CD4-positive, alpha-beta T cell treated with Interleukin-1 beta for 1 hour (primary cell): ENCODE results near the gene GIPC3.

Experiments
- DNase-seq, 2 donors: peaks; one replicate each; pipeline ENCODE4 v3.0.0-alpha.2; 2020 to 2022

The GIPC3 gene, protein sequence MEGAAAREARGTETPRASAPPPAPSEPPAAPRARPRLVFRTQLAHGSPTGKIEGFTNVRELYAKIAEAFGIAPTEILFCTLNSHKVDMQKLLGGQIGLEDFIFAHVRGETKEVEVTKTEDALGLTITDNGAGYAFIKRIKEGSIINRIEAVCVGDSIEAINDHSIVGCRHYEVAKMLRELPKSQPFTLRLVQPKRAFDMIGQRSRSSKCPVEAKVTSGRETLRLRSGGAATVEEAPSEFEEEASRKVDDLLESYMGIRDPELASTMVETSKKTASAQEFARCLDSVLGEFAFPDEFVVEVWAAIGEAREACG

GRCh38 chr19:3585301-3586126, at the start of gene GIPC3:
GIPC3 (plus strand) TSS chr19:3585478; CDS start chr19:3585598, 120 bp downstream.
- no peak for DNase-seq

GRCh38 chr19:3535563-3535965, 49.7 kb upstream of the GIPC3 start:
- no peak for DNase-seq

DNA sequence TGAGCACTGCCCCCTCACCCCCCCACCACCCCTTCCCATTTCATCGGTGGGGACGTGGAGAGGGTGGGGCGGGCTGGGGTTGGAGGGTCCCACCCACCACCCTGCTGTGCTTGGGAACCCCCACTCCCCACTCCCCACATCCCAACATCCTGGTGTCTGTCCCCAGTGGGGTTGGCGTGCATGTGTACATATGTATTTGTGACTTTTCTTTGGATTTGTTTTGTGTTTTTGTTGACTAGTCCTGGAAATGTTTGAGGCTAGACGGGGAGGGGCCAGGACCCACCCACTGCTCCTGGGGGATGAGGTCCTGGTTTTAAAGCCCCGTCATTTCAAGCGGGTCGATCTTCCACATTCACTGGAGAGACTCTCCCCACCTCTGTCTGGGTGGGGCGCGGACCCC, 49.3 kb upstream of the GIPC3 start:
- DNase-seq: no peak

- no peak for DNase-seq
Measured at GRCh38 chr19:3536429-3537100, 48.7 kb upstream of the GIPC3 start.

GRCh38 chr19:3537101-3537437, 48.2 kb upstream of the GIPC3 start:
- no peak for DNase-seq

- no peak for DNase-seq
Measured at GRCh38 chr19:3537438-3538240, 47.6 kb upstream of the GIPC3 start.

DNA sequence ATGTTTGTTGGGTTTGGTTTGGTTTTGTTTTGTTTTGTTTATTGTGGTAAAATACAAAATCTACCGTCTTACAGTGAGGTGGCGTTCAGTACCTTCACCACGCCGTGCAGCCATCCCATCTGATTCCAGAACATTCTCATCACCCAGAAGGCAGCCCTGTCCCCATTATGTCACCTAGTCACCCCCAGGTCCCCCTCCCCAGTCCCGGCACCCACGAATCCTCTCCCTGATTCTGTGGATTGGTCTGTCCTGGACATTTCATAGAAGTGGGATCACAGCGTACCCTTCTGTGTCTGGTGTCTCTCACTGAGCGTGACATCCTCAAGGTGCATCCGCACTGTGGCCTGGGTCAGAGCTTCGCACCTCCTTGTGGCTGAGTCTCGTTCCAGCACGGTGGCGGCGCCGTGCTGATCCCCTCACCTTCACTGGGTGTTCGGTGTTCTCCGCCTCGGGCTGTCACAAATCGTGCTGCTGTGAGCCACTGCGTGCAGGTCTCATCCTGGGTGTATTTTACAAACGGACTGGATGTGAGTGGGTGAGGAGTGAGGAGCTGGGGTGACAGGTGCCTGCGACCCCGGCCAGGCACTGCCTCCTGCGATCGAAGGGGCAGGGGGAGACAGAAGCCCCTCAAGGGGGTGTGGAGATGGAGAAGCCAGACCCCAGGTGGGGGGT, 46.9 kb upstream of the GIPC3 start:
- no peak for DNase-seq

DNA sequence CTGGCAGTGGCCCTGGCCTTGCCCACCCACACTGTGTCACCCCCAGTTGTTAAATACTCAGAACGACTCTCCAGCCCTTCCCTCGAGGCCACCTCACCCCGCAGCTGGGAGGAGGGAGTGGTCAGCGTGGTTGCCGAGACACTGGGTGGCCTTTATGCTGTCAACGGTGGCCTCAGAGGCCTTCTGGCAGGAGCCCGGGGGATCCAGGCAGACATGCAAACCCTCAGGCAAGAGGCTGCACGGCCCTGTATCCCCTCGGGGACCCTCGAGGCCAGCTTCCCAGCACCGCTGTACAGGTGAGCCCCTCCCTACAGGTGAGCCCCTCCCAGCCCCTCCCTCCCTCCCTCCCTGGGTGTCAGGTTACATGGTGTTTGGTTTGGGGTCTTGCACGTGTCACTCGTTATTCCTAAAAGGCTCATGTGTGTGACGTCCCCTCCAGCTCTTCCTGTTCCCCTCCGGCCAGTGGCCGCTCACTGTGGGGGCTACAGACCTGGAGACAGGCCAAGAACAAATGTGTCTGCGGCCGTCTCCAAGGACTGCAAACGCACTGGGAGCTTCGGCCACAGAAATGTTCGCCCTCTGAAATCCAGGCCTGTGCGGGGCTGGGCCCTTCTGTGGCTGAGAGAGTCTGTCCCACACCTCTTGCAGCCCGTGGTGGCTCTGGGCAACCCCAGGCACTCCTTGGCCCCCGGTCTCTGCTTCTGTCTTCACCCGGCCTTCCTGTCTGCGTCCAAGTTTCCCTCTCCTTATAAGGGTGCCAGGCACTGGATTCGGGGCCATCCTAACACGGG, 46.1 kb upstream of the GIPC3 start, which contains the start of gene TEKTIP1:
TSS of gene TEKTIP1 (plus strand) at position 210 of the 791 bp plus-strand sequence. CDS start at position 214, 4 bp downstream.
- DNase-seq: no peak

- no peak for DNase-seq
Measured at GRCh38 chr19:3539756-3540118, 45.5 kb upstream of the GIPC3 start.

- no peak for DNase-seq
Measured at GRCh38 chr19:3543150-3544057, 41.9 kb upstream of the GIPC3 start.

DNA sequence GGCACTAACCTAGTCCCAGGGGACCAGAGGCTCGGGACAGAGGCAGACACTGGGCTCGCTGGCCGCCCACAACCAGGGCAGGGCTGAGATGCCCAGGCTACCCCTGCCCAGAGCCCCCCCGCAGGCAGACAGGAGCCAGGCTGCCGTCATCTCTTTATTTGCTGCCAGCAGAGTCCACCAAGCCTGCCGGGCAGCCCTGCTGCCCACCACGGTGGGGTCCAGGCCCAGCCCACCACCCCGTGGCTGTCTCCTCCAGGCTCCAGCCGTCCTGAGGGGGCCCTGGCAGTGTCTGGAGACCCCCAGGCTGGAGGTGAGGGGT, 41.3 kb upstream of the GIPC3 start:
- no peak for DNase-seq

- peak; percentile 69 to 80 for DNase-seq
Measured at GRCh38 chr19:3544742-3545668, 40.3 kb upstream of the GIPC3 start.

DNA sequence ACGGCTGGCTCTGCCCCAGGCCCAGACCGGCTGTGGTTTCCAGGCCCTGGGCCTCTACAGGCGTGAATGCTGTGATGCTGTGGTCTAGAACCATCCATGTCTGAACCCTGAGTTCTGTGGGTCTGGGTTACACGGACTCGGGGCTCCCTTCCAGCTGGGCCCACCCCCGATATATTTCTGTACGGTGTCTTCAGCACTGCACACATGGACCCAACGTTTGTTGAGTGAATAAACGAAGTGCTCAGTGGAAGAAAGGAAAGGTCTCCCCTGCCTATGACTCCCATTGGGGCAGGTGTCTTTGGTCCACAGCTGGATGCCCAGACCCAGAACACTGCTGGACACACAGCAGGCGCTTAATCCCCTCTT, 39.6 kb upstream of the GIPC3 start:
- DNase-seq: no peak

DNA sequence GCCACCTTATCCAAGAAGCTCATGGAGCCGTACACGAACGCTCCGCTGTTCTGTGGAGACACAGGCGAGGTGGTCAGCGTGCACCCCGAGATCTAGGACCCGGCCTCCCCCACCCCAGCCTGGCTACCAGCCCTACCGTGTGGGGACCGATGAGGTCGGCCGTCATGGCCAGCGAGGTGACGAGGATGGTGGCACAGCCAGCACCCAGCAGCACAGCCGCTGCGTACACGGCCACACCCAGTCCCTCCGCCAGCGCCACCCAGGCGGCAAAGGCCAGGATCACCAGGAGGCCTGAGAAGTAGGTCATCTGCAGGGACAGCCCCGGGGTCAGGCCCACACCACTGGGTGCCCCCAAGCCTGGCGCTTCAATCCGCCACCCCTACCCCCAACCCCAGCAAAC, 39.2 kb upstream of the GIPC3 start:
- no peak for DNase-seq

- peak in 1 of 2 donors; percentile 28 for DNase-seq
Measured at GRCh38 chr19:3547301-3547731, 38.0 kb upstream of the GIPC3 start.

DNA sequence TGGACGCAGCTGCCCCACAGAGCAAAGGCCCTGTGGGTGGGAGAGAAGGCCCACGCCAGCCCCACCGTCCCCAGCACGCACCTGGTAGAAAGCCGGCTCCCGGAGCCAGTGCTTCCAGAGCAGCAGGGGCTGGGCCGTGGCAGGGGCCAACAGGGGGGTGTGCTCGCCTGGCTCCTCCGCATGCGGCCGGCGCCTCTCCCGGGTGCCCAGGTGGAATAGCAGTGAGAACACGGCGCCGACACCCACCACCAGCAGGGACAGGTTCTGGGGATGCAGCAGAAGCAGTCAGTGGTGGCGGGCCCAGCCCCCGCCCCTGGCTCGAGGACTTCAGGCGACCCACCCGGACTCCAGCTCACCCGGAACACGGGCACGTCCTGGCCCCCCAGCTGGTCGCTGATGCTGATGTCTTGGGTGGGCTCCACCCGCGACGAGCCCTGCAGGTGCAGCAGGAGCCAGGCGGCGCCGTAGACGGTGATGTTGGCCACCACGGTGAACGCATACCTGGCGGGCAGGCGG, 37.5 kb upstream of the GIPC3 start:
- no peak for DNase-seq

- peak in 1 of 2 donors; percentile 70 for DNase-seq
Measured at GRCh38 chr19:3548606-3549005, 36.7 kb upstream of the GIPC3 start.

DNA sequence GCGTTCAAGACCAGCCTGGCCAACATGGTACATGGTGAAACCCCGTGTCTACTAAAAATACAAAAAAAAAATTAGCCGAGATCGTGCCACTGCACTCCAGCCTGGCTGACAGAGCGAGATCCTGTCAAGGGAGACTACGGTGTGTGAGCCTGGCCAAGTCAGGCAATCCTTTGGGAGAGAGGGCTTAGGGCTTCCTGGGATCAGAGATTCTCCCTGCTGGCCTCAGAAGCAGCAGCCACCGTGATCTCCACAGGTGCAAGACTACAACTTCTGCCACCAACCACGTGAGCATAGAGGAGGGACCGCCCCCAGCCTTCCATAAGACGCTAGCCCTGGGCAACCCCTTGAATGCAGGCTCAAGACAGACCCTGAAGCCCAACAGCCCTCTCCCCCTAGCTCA, 35.5 kb upstream of the GIPC3 start:
- no peak for DNase-seq
